Endothelial cell of umbilical vein (primary cell): ENCODE measurements around the gene COL20A1. TPM values are rescaled to one million over a fixed set of nuclear protein-coding genes. Genes with fewer than 3 reads are reported as not detected.

Source experiments
- BruUV-seq: library from RNA; stranded (reverse); fragments of 400-500 nt; replicated peaks from 2 replicates; lab custom pipeline; 2021; lab: Mats Ljungman, UMichigan
- CTCF ChIA-PET: fragments of 300-600, 350-600 bp; sonication (Branson Sonifier 250); formaldehyde crosslinking; loops from one replicate; lab custom pipeline; 2021; ENCODE audit warnings: antibody characterized with exemption, inconsistent platforms; lab: Charles Lee
- POLR2A ChIA-PET: fragments of 300-600, 350-600 bp; sonication (Branson Sonifier 250); formaldehyde crosslinking; loops from one replicate; lab custom pipeline; 2021; ENCODE audit warnings: antibody characterized with exemption, inconsistent platforms; lab: Charles Lee
- DNase-seq: peaks from one replicate; pipeline ENCODE4 v3.0.0-alpha.2; 2011; ENCODE audit warnings: low read depth, low spot score
- FAIRE-seq: peaks from 2 replicates; lab custom pipeline; 2011; peaks lifted over from hg19 to GRCh38; lab: Jason Lieb, UNC
- H2AFZ ChIP-seq: 2 replicates; pipeline ENCODE4 v1.6.0; 2012; ENCODE audit warnings: low read depth, low read length, control low read depth, inconsistent platforms
- H3K27ac ChIP-seq: 2 replicates; pipeline ENCODE4 v1.5.1; 2011; ENCODE audit warnings: low read depth, mild to moderate bottlenecking, control low read depth, low read length, moderate library complexity; ENCODE audit not compliant: insufficient read depth
- H3K27me3 ChIP-seq, 2 experiments: 2 replicates each; pipeline versions ENCODE4 v1.6.0 to v1.6.1; 2011; ENCODE audit warnings: low read length in 2 of 2, mixed read lengths in 1 of 2; ENCODE audit not compliant: control insufficient read depth in 2 of 2, insufficient read depth in 2 of 2
- H3K36me3 ChIP-seq, 2 experiments: 2 replicates in 1 of 2; 3 replicates in 1 of 2; pipeline ENCODE4 v1.5.1; 2011; ENCODE audit warnings: low read length in 2 of 2, mild to moderate bottlenecking in 1 of 2, moderate library complexity in 1 of 2; ENCODE audit not compliant: control insufficient read depth in 2 of 2, insufficient read depth in 2 of 2; ENCODE audit errors: extremely low read depth in 1 of 2
- H3K4me1 ChIP-seq: 3 replicates; pipeline ENCODE4 v1.5.1; 2011; ENCODE audit warnings: mild to moderate bottlenecking, low read length; ENCODE audit not compliant: control insufficient read depth, insufficient read depth; ENCODE audit errors: extremely low read depth
- H3K4me2 ChIP-seq: 2 replicates; pipeline ENCODE4 v1.6.1; 2011; ENCODE audit warnings: low read length, control low read depth, mixed read lengths; ENCODE audit not compliant: insufficient read depth
- H3K4me3 ChIP-seq, 3 experiments: fragments of 200-600 bp in 1 of 3; sonication (generic), shearing (Covaris generic) in 1 of 3; replicated peaks in 1 of 3; 2 replicates each; pipeline ENCODE4 v1.5.1; 2011 to 2016; ENCODE audit warnings: control low read depth in 3 of 3, low read length in 3 of 3, mild to moderate bottlenecking in 2 of 3, inconsistent platforms in 1 of 3, low read depth in 1 of 3, moderate library complexity in 1 of 3; ENCODE audit not compliant: insufficient read depth in 1 of 3
- H3K79me2 ChIP-seq: 2 replicates; pipeline ENCODE4 v1.6.0; 2012; ENCODE audit warnings: low read length, inconsistent platforms; ENCODE audit not compliant: control insufficient read depth, insufficient read depth
- H3K9ac ChIP-seq: replicated peaks from 2 replicates; pipeline ENCODE3; 2011; ENCODE audit warnings: low read length, control low read depth; ENCODE audit not compliant: insufficient read depth; ENCODE audit errors: extremely low read depth
- H3K9me1 ChIP-seq: replicated peaks from 3 replicates; pipeline ENCODE4 v1.6.0; 2011; ENCODE audit warnings: mild to moderate bottlenecking, low read length; ENCODE audit not compliant: control insufficient read depth, insufficient read depth; ENCODE audit errors: extremely low read depth
- H3K9me3 ChIP-seq: replicated peaks from 2 replicates; pipeline ENCODE4 v1.5.1; 2012; ENCODE audit warnings: low read length, inconsistent platforms; ENCODE audit not compliant: control insufficient read depth, insufficient read depth
- H4K20me1 ChIP-seq: replicated peaks from 2 replicates; pipeline ENCODE3; 2011; ENCODE audit warnings: mild to moderate bottlenecking, low read length; ENCODE audit not compliant: control insufficient read depth, insufficient read depth; ENCODE audit errors: extremely low read depth
- CTCF ChIP-seq, 2 donors: IDR thresholded peaks; 1 replicate in 1 of 2; 2 replicates in 1 of 2; pipeline ENCODE4 v1.5.1; 2011; ENCODE audit warnings: low read length in 2 of 2, mild to moderate bottlenecking in 2 of 2, moderate library complexity in 2 of 2, control low read depth in 1 of 2, inconsistent platforms in 1 of 2, low read depth in 1 of 2; ENCODE audit not compliant: insufficient read depth in 1 of 2; ENCODE audit errors: extremely low read depth in 1 of 2
- EZH2 ChIP-seq: IDR thresholded peaks from 2 replicates; pipeline ENCODE4 v1.6.1; 2012; ENCODE audit warnings: borderline replicate concordance, low read depth, mild to moderate bottlenecking, moderate library complexity, low read length, inconsistent platforms; ENCODE audit not compliant: severe bottlenecking
- FOS ChIP-seq: IDR thresholded peaks from 2 replicates; pipeline ENCODE4 v1.6.1; 2011; ENCODE audit warnings: mild to moderate bottlenecking, low read length, moderate library complexity, borderline replicate concordance; ENCODE audit not compliant: insufficient read depth
- GATA2 ChIP-seq: IDR thresholded peaks from 2 replicates; pipeline ENCODE4 v1.7.0; 2011; ENCODE audit warnings: low read depth, mild to moderate bottlenecking, moderate library complexity, mixed read lengths, low read length; ENCODE audit not compliant: insufficient read length, insufficient read depth
- POLR2A ChIP-seq: IDR thresholded peaks from 2 replicates; pipeline ENCODE4 v1.6.1; 2012; ENCODE audit warnings: low read depth, mild to moderate bottlenecking, control low read depth, low read length
- POLR2AphosphoS5 ChIP-seq: IDR thresholded peaks from 2 replicates; pipeline ENCODE4 v1.6.1; 2012; ENCODE audit warnings: low read depth, mild to moderate bottlenecking, control low read depth, low read length, moderate library complexity; ENCODE audit not compliant: insufficient read depth
- dilution Hi-C: fragments of 300-500 bp; cut with MboI; formaldehyde crosslinking; loops from one replicate; pipeline ENCODE4 v1.15.0; 2019; ENCODE audit warnings: low sequenced_read_pairs; ENCODE audit not compliant: extremely low pct_ligation_motif_present
- intact Hi-C: fragments of 100-400 bp; cut with micrococcal nuclease; formaldehyde crosslinking; loops from one replicate; pipeline ENCODE4 v1.10.0; 2022
- polyA plus RNA-seq, 4 experiments: library from polyadenylated mRNA; depleted of rRNA in 3 of 4; stranded (reverse) in 3 of 4; unstranded in 1 of 4; fragments of >200 nt; gene quantifications; 2 replicates each; pipeline versions ENCODE4 v1.2.1 to v1.2.3, GENCODE V29; 2011 to 2012; ENCODE audit warnings: missing spikeins in 1 of 4
- total RNA-seq: library from RNA; stranded (reverse); gene quantifications from 2 replicates; pipeline ENCODE4 v1.2.3, GENCODE V29; 2021

COL20A1 gene
- total and polyA plus RNA-seq, 2 donors (not counting 3 experiments of a cell fraction or from before 2014, with no cell fraction given): not detected

- no peak overlapping the region for H3K4me3 ChIP-seq
Measured at GRCh38 chr20:63276956-63277355, 16.0 kb upstream of the COL20A1 start.

More at GRCh38 chr20:63276956-63277355, 16.0 kb upstream of the COL20A1 start:
- Histone ChIP-seq H3K79me2 (peaks cover 47% of the 10 kb centered on the region), H3K9me3 (no peaks in the 10 kb centered on the region), H3K9ac (no peak overlapping the region), H3K36me3 (peaks cover 2 to 46% of the 10 kb centered on the region in 2 experiments), H3K27me3 (no peaks in the 10 kb centered on the region), H3K9me1 (no peaks in the 10 kb centered on the region), H4K20me1 (no peaks in the 10 kb centered on the region), H3K4me2 (no peak overlapping the region), H2AFZ (no peak overlapping the region), H3K4me1 (peaks cover 6% of the 10 kb centered on the region), H3K27ac (no peak overlapping the region)
- dilution Hi-C loops: no loop called here
- no TSS peak for BruUV-seq
- CTCF ChIA-PET: interaction anchor here (1.0 to 1.7 kb wide), 2 partner anchors 32 to 53 kb away, joined by 3 to 10 read pairs; no protein-coding TSS in a partner anchor
- DNase-seq (no peak), FAIRE-seq (no peak)
- POLR2A ChIA-PET: no interaction called here
- TF ChIP-seq POLR2AphosphoS5 (no peak), GATA2 (no peak), CTCF (IDR thresholded peaks at IDR 0.05; ENCODE audit: extremely low read depth in 1 of 2, insufficient read depth in 1 of 2, low read depth in 1 of 2, low read length in 2 of 2) (no peak), FOS (no peak), POLR2A (no peak), EZH2 (no peak)
- intact Hi-C loops: no loop called here
